ENCODE data around the gene FOXO3. TPM values are rescaled to one million over a fixed set of nuclear protein-coding genes. Genes with fewer than 3 reads are reported as not detected.

Gene FOXO3
- total and polyA plus RNA-seq, 2 donors (not counting 3 experiments of a cell fraction or from before 2014, with no cell fraction given) = 14.4 to 16.9 TPM

DNA sequence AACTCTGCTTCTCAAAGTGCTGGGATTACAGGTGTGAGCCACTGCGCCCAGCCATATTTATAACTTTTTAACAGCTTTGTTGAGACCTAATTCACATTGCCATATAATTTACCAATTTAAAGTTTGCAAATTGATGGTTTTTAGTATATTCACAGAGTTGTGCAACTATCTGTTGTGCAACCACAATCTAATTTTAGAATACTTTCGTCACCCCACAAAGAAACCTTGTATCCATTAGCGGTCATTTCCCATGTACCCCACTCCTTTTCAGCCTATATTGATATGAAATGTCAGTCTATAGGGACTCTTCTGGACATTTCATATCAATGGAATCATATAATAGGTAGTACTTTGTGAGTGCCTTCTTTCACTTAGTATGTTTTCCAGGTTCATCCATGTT, 55.8 kb downstream of the FOXO3 start:
- Histone ChIP-seq H3K36me3 (ENCODE audit: control insufficient read depth in 2 of 2, extremely low read depth in 1 of 2, insufficient read depth in 2 of 2, low read length in 2 of 2) (no peaks in the 10 kb centered on the region), H4K20me1 (replicated peaks; ENCODE audit: control insufficient read depth, extremely low read depth, insufficient read depth, low read length) (peaks cover 4% of the 10 kb centered on the region), H3K4me1 (ENCODE audit: control insufficient read depth, extremely low read depth, insufficient read depth, low read length) (peaks cover 13% of the 10 kb centered on the region), H3K4me3 (replicated peaks in 1 of 3; ENCODE audit: insufficient read depth in 1 of 3, low read depth in 1 of 3, low read length in 3 of 3) (no peak overlapping the region), H3K9me3 (replicated peaks; ENCODE audit: control insufficient read depth, insufficient read depth, low read length) (no peaks in the 10 kb centered on the region), H3K27me3 (ENCODE audit: control insufficient read depth in 2 of 2, insufficient read depth in 2 of 2, low read length in 2 of 2) (no peaks in the 10 kb centered on the region), H3K79me2 (ENCODE audit: control insufficient read depth, insufficient read depth, low read length) (no peaks in the 10 kb centered on the region), H3K27ac (ENCODE audit: insufficient read depth, low read depth, low read length) (no peak overlapping the region), H2AFZ (ENCODE audit: low read depth, low read length) (no peak overlapping the region), H3K4me2 (ENCODE audit: insufficient read depth, low read length) (no peak overlapping the region), H3K9me1 (replicated peaks; ENCODE audit: control insufficient read depth, extremely low read depth, insufficient read depth, low read length) (no peaks in the 10 kb centered on the region), H3K9ac (replicated peaks; ENCODE audit: extremely low read depth, insufficient read depth, low read length) (no peak overlapping the region)
- FAIRE-seq (no peak), DNase-seq (ENCODE audit: low read depth, low spot score) (no peak)
- dilution Hi-C loops (cut with MboI; ENCODE audit: extremely low pct_ligation_motif_present, low sequenced_read_pairs) (no loop called here), intact Hi-C loops (cut with micrococcal nuclease) (no loop called here)
- TF ChIP-seq FOS (IDR thresholded peaks at IDR 0.05; ENCODE audit: borderline replicate concordance, insufficient read depth, low read length) = no peak
- no peak for TF ChIP-seq GATA2 (IDR thresholded peaks at IDR 0.05; ENCODE audit: insufficient read depth, insufficient read length, low read depth, low read length)
- no peak for TF ChIP-seq JUN (IDR thresholded peaks at IDR 0.05; ENCODE audit: borderline replicate concordance, insufficient read depth, insufficient read length, low read depth)
- no peak for TF ChIP-seq POLR2AphosphoS5 (IDR thresholded peaks at IDR 0.05; ENCODE audit: insufficient read depth, low read depth, low read length)
- POLR2A ChIA-PET = no interaction called here
- CTCF ChIA-PET = no interaction called here
- no TSS peak for BruUV-seq (replicated peaks)

DNA sequence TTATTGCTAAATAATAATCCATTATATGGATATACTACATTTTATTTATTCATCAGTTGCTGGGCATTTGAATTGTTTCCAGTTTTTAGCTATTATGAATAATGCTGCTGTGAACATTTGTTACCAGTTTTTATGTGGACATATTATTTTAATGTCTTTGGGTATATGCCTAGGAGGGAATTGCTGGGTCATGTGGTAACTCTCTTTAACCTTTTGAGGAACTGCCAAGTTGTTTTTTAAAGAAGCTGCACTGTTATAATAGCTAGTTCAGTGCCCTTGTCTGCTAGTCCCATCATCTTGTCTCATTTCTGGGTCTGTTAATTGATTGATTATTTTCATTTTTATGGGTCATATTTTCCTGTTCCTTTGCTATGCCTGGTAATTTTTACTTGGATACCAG, 56.3 kb downstream of the FOXO3 start:
- ChIA-PET POLR2A (no interaction called here), CTCF (no interaction called here)
- Histone ChIP-seq H4K20me1 (replicated peaks; ENCODE audit: control insufficient read depth, extremely low read depth, insufficient read depth, low read length) (peaks cover 4% of the 10 kb centered on the region), H3K27me3 (ENCODE audit: control insufficient read depth in 2 of 2, insufficient read depth in 2 of 2, low read length in 2 of 2) (no peaks in the 10 kb centered on the region), H3K9me1 (replicated peaks; ENCODE audit: control insufficient read depth, extremely low read depth, insufficient read depth, low read length) (no peaks in the 10 kb centered on the region), H3K4me2 (ENCODE audit: insufficient read depth, low read length) (no peak overlapping the region), H2AFZ (ENCODE audit: low read depth, low read length) (no peak overlapping the region), H3K36me3 (ENCODE audit: control insufficient read depth in 2 of 2, extremely low read depth in 1 of 2, insufficient read depth in 2 of 2, low read length in 2 of 2) (no peaks in the 10 kb centered on the region), H3K4me1 (ENCODE audit: control insufficient read depth, extremely low read depth, insufficient read depth, low read length) (peaks cover 13% of the 10 kb centered on the region), H3K9ac (replicated peaks; ENCODE audit: extremely low read depth, insufficient read depth, low read length) (no peak overlapping the region), H3K4me3 (replicated peaks in 1 of 3; ENCODE audit: insufficient read depth in 1 of 3, low read depth in 1 of 3, low read length in 3 of 3) (no peak overlapping the region), H3K9me3 (replicated peaks; ENCODE audit: control insufficient read depth, insufficient read depth, low read length) (no peaks in the 10 kb centered on the region), H3K27ac (ENCODE audit: insufficient read depth, low read depth, low read length) (no peak overlapping the region), H3K79me2 (ENCODE audit: control insufficient read depth, insufficient read depth, low read length) (no peaks in the 10 kb centered on the region)
- DNase-seq (ENCODE audit: low read depth, low spot score) = no peak
- no TSS peak for BruUV-seq (replicated peaks)
- no peak for FAIRE-seq
- dilution Hi-C loops (cut with MboI; ENCODE audit: extremely low pct_ligation_motif_present, low sequenced_read_pairs) = no loop called here
- intact Hi-C loops (cut with micrococcal nuclease) = no loop called here
- TF ChIP-seq EZH2 (IDR thresholded peaks at IDR 0.05; ENCODE audit: borderline replicate concordance, low read depth, low read length, severe bottlenecking) = no peak
- TF ChIP-seq, protein P1, sequence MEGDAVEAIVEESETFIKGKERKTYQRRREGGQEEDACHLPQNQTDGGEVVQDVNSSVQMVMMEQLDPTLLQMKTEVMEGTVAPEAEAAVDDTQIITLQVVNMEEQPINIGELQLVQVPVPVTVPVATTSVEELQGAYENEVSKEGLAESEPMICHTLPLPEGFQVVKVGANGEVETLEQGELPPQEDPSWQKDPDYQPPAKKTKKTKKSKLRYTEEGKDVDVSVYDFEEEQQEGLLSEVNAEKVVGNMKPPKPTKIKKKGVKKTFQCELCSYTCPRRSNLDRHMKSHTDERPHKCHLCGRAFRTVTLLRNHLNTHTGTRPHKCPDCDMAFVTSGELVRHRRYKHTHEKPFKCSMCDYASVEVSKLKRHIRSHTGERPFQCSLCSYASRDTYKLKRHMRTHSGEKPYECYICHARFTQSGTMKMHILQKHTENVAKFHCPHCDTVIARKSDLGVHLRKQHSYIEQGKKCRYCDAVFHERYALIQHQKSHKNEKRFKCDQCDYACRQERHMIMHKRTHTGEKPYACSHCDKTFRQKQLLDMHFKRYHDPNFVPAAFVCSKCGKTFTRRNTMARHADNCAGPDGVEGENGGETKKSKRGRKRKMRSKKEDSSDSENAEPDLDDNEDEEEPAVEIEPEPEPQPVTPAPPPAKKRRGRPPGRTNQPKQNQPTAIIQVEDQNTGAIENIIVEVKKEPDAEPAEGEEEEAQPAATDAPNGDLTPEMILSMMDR (IDR thresholded peaks at IDR 0.05; ENCODE audit: extremely low read depth in 1 of 2, insufficient read depth in 1 of 2, low read depth in 1 of 2, low read length in 2 of 2) = no peak
